Osteoblast (primary cell): Measurements from ENCODE around the gene ARL9. TPM values are rescaled to one million over a fixed set of nuclear protein-coding genes. Genes with fewer than 3 reads are reported as not detected.

ENCODE experiments used
- DNase-seq: peaks from one replicate; pipeline ENCODE4 v3.0.0; 2011; ENCODE audit warnings: low spot score, mixed read lengths; ENCODE audit not compliant: insufficient read length; ENCODE audit errors: missing footprints
- H2AFZ ChIP-seq: 2 replicates; pipeline ENCODE4 v1.6.0; 2011; ENCODE audit warnings: mild to moderate bottlenecking, low read length
- H3K27ac ChIP-seq: 2 replicates; pipeline ENCODE4 v1.5.1; 2011; ENCODE audit warnings: mild to moderate bottlenecking, low read depth, low read length, moderate library complexity
- H3K27me3 ChIP-seq: 2 replicates; pipeline ENCODE4 v1.6.0; 2012; ENCODE audit warnings: mild to moderate bottlenecking, control low read depth, inconsistent platforms, low read length, moderate library complexity; ENCODE audit not compliant: insufficient read depth
- H3K36me3 ChIP-seq: 2 replicates; pipeline ENCODE4 v1.5.1; 2011; ENCODE audit warnings: mild to moderate bottlenecking, low read length, control low read depth, moderate library complexity; ENCODE audit not compliant: insufficient read depth
- H3K4me1 ChIP-seq: 2 replicates; pipeline ENCODE4 v1.5.1; 2011; ENCODE audit warnings: mild to moderate bottlenecking, low read length, control low read depth, moderate library complexity; ENCODE audit not compliant: insufficient read depth
- H3K4me2 ChIP-seq: 2 replicates; pipeline ENCODE4 v1.6.0; 2011; ENCODE audit warnings: mild to moderate bottlenecking, low read length; ENCODE audit not compliant: insufficient read depth
- H3K4me3 ChIP-seq: fragments of 200-600 bp; sonication (generic); 3 replicates; pipeline ENCODE4 v1.5.1; 2012; ENCODE audit warnings: mild to moderate bottlenecking, low read length, inconsistent platforms; ENCODE audit not compliant: insufficient read depth
- H3K79me2 ChIP-seq: 2 replicates; pipeline ENCODE4 v1.6.0; 2012; ENCODE audit warnings: mild to moderate bottlenecking, low read length, control low read depth, inconsistent platforms; ENCODE audit not compliant: insufficient read depth
- H3K9me3 ChIP-seq: 2 replicates; pipeline ENCODE4 v1.5.1; 2011; ENCODE audit warnings: low read depth, low read length, control low read depth
- H4K20me1 ChIP-seq: 2 replicates; pipeline ENCODE4 v1.6.0; 2012; ENCODE audit warnings: mild to moderate bottlenecking, low read length, control low read depth; ENCODE audit not compliant: insufficient read depth
- total RNA-seq: library from RNA; depleted of rRNA; stranded (reverse); fragments of >200 nt; gene quantifications from 2 replicates; pipeline ENCODE4 v1.2.3, GENCODE V29; 2012
- TF ChIP-seq, protein P1 (sequence below): IDR thresholded peaks from 2 replicates; pipeline ENCODE4 v1.5.1; 2011; ENCODE audit warnings: mild to moderate bottlenecking, low read depth, low read length, moderate library complexity; ENCODE audit errors: extremely low read depth

The ARL9 gene
- total RNA-seq, 1 donor, result 1.1 TPM

DNA sequence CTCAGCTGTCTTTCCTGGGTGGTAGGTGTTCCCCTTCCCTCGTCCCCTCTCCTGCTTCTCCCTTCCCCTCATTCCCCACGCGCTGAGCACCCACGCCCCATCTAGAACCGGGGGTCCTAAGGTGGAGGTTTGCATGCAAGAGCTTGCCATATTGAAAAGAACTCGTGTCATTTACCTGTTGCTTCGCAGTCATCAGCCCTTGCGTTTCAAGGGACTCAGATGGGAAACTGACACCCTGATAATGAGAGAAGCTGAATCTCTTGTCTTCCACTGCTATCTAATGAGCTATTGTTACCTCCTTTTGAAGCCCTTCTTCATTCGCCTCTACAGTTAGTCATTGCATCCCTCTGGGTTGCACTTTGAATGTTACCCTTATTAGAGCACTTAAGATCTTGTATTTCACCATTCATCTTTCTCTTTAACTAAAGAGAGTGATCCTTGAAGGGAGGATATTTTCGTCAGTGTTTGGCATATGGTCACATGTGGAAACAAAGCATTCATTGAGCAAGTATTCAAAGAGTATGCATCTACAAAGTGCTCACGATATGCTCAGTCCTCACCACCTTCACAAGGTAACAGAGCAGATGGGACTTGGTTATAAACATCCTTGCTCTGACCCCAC lies 25.7 kb downstream of the ARL9 start:
- H3K36me3 ChIP-seq, result no peaks in the 10 kb centered on the region
- H3K4me1 ChIP-seq, result peaks cover 6% of the 10 kb centered on the region
- TF ChIP-seq, protein P1, sequence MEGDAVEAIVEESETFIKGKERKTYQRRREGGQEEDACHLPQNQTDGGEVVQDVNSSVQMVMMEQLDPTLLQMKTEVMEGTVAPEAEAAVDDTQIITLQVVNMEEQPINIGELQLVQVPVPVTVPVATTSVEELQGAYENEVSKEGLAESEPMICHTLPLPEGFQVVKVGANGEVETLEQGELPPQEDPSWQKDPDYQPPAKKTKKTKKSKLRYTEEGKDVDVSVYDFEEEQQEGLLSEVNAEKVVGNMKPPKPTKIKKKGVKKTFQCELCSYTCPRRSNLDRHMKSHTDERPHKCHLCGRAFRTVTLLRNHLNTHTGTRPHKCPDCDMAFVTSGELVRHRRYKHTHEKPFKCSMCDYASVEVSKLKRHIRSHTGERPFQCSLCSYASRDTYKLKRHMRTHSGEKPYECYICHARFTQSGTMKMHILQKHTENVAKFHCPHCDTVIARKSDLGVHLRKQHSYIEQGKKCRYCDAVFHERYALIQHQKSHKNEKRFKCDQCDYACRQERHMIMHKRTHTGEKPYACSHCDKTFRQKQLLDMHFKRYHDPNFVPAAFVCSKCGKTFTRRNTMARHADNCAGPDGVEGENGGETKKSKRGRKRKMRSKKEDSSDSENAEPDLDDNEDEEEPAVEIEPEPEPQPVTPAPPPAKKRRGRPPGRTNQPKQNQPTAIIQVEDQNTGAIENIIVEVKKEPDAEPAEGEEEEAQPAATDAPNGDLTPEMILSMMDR, result no peak
- no peak for DNase-seq
- peaks cover 35% of the 10 kb centered on the region for H3K27me3 ChIP-seq
- peak overlapping the region; percentile 84 for H3K4me2 ChIP-seq
- H2AFZ ChIP-seq, result peak overlapping the region; percentile 91
- H3K4me3 ChIP-seq, result peak overlapping the region; percentile 66
- no peaks in the 10 kb centered on the region for H3K79me2 ChIP-seq
- H4K20me1 ChIP-seq, result no peaks in the 10 kb centered on the region
- H3K27ac ChIP-seq, result no peak overlapping the region
- H3K9me3 ChIP-seq, result no peaks in the 10 kb centered on the region

DNA sequence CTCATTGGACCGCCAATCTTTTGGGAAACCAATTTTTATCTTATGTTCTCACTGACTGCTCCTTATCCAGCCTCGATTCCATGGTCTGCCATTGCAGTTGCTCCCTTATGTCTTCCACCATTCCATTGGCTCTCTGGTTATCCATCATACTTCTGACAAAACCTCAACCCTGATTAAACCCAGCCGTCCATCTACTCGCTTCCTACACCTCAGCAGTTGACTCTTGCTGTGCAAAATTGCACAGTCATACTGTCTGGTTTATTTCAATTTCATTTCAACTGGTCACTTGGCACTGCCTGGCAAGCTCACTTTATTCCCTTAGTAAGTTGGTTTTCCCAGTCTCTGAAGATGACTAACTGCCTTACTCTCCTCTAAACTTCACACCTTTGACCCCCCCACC lies 26.2 kb downstream of the ARL9 start:
- H3K79me2 ChIP-seq, result no peaks in the 10 kb centered on the region
- no peak overlapping the region for H3K27ac ChIP-seq
- no peaks in the 10 kb centered on the region for H3K9me3 ChIP-seq
- peaks cover 35% of the 10 kb centered on the region for H3K27me3 ChIP-seq
- no peaks in the 10 kb centered on the region for H4K20me1 ChIP-seq
- no peak overlapping the region for H3K4me2 ChIP-seq
- no peak for DNase-seq
- H3K4me3 ChIP-seq, result no peak overlapping the region
- no peaks in the 10 kb centered on the region for H3K36me3 ChIP-seq
- peaks cover 6% of the 10 kb centered on the region for H3K4me1 ChIP-seq
- no peak overlapping the region for H2AFZ ChIP-seq
- TF ChIP-seq, protein P1, result no peak

DNA sequence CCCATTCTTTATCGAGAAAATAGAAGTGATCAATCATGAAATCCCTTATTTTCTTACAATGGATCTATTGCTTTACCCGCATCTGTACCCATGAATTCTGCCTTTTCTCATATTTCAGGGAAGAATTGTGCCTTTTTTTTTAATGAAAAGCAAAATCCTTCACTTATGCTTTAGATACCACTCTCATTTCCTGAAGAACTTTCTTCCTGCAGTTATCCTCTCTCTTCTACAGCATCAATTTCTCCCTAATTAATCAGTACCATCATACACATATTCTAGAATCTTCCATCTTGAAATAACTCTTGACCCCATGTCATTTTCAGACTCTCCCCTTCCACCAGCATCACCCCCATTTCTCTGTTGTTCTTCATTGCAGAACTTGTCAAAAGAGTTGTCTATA lies 26.6 kb downstream of the ARL9 start:
- Histone ChIP-seq H3K9me3 (no peaks in the 10 kb centered on the region), H3K36me3 (no peaks in the 10 kb centered on the region), H3K27me3 (peaks cover 35% of the 10 kb centered on the region), H4K20me1 (no peaks in the 10 kb centered on the region), H3K4me2 (no peak overlapping the region), H3K27ac (no peak overlapping the region), H3K4me3 (no peak overlapping the region), H3K4me1 (peaks cover 6% of the 10 kb centered on the region), H3K79me2 (no peaks in the 10 kb centered on the region), H2AFZ (no peak overlapping the region)
- TF ChIP-seq, protein P1, result no peak
- no peak for DNase-seq

DNA sequence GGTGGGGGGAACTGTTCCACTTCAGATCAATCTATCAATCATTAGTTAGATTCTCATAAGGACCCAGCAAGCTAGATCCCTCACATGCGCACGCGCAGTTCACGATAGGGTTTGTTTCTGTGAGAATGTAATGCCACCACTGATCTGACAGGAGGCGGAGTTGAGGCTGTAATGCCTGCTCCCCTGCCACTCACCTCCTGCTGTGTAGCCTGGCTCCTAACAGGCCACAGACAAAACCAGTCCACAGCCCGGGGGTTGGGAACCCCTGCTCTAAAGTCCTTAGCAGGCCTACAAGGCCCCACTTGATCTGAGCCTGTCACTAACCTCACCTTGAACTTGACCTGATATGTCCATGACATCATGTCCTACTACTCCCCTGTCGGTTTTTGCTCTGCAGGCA lies 30.3 kb downstream of the ARL9 start:
- H3K4me2 ChIP-seq, result no peak overlapping the region
- H2AFZ ChIP-seq, result no peak overlapping the region
- no peak overlapping the region for H3K27ac ChIP-seq
- H3K4me1 ChIP-seq, result no peaks in the 10 kb centered on the region
- H3K4me3 ChIP-seq, result no peak overlapping the region
- H3K79me2 ChIP-seq, result no peaks in the 10 kb centered on the region
- H3K27me3 ChIP-seq, result peaks cover 34% of the 10 kb centered on the region
- TF ChIP-seq, protein P1, result no peak
- no peak for DNase-seq
- H4K20me1 ChIP-seq, result no peaks in the 10 kb centered on the region
- H3K9me3 ChIP-seq, result no peaks in the 10 kb centered on the region
- H3K36me3 ChIP-seq, result no peaks in the 10 kb centered on the region
